K562 (cell line): Measurements from ENCODE around the gene MXRA7. TPM values are rescaled to one million over a fixed set of nuclear protein-coding genes. Genes with fewer than 3 reads are reported as not detected.

ENCODE experiments used
- ATAC-seq: fragments of 200-7000 bp; cut with Tn5 transposase; 3 replicates; pipeline ENCODE4 v1.9.1; 2020; ENCODE audit warnings: moderate library complexity
- BruUV-seq: library from RNA; stranded (reverse); fragments of 400-500 nt; replicated peaks from 2 replicates; lab custom pipeline; 2021; lab: Mats Ljungman, UMichigan
- CTCF ChIA-PET: fragments of 300-600 bp; formaldehyde crosslinking; extraction: SDS; loops from one replicate; lab custom pipeline; 2021; ENCODE audit warnings: low intra/inter-chr PET ratio; lab: Yijun Ruan, JAX
- POLR2A ChIA-PET: fragments of 300-600, 350-650 bp; sonication (Branson Sonifier 250); formaldehyde crosslinking; extraction: SDS; loops from one replicate; lab custom pipeline; 2021; ENCODE audit warnings: antibody characterized with exemption, inconsistent platforms; lab: Yijun Ruan, JAX
- DNase-seq, 4 experiments: peaks; one replicate each; pipeline versions ENCODE4 v3.0.0 to v3.0.0-alpha.2; 2011 to 2018; ENCODE audit warnings: low spot score in 3 of 4, mixed read lengths in 3 of 4; ENCODE audit errors: extremely low read depth in 1 of 4
- FAIRE-seq: peaks from 2 replicates; lab custom pipeline; 2011; peaks lifted over from hg19 to GRCh38; lab: Jason Lieb, UNC
- H2AFZ ChIP-seq: 2 replicates; pipeline ENCODE4 v1.6.0; 2011; ENCODE audit warnings: low read depth, low read length, control low read depth, inconsistent platforms
- H3K27ac ChIP-seq: fragments of 200-600 bp; 3 replicates; pipeline ENCODE4 v1.8.0; 2011; ENCODE audit warnings: low read depth, mild to moderate bottlenecking, control low read depth, inconsistent platforms, low read length, moderate library complexity, mixed read lengths; ENCODE audit errors: extremely low read depth
- H3K27me3 ChIP-seq, 2 experiments: fragments of 300-600 bp in 1 of 2; 2 replicates in 1 of 2; 3 replicates in 1 of 2; pipeline versions ENCODE4 v1.6.0 to v1.8.0; 2011; ENCODE audit warnings: inconsistent platforms in 2 of 2, low read length in 2 of 2, mild to moderate bottlenecking in 1 of 2, mixed read lengths in 1 of 2, moderate library complexity in 1 of 2; ENCODE audit not compliant: control insufficient read depth in 2 of 2, insufficient read depth in 2 of 2
- H3K36me3 ChIP-seq: fragments of 300-600 bp; 3 replicates; pipeline ENCODE4 v1.8.0; 2011; ENCODE audit warnings: mild to moderate bottlenecking, low read length, inconsistent platforms; ENCODE audit not compliant: control insufficient read depth, insufficient read depth
- H3K4me1 ChIP-seq, 2 experiments: fragments of 200-600 bp in 1 of 2; replicated peaks in 1 of 2; 2 replicates in 1 of 2; 3 replicates in 1 of 2; pipeline versions ENCODE4 v1.5.1 to v1.8.0; 2011; ENCODE audit warnings: inconsistent platforms in 2 of 2, low read length in 2 of 2, mild to moderate bottlenecking in 1 of 2, mixed read lengths in 1 of 2, moderate library complexity in 1 of 2; ENCODE audit not compliant: control insufficient read depth in 2 of 2, insufficient read depth in 2 of 2
- H3K4me2 ChIP-seq: 2 replicates; pipeline ENCODE4 v1.6.1; 2011; ENCODE audit warnings: low read length, control low read depth, inconsistent platforms, mixed read lengths; ENCODE audit not compliant: insufficient read depth
- H3K4me3 ChIP-seq: fragments of 200-600 bp; sonication (generic), shearing (Covaris generic); 2 replicates; pipeline ENCODE4 v1.5.1; 2016; ENCODE audit warnings: control low read depth, inconsistent platforms
- H3K79me2 ChIP-seq: fragments of 200-600 bp; 3 replicates; pipeline ENCODE4 v1.8.0; 2011; ENCODE audit warnings: low read length, inconsistent platforms; ENCODE audit not compliant: control insufficient read depth, insufficient read depth
- H3K9ac ChIP-seq, 2 experiments: 2 replicates each; pipeline versions ENCODE4 v1.6.0 to v1.6.1; 2011; ENCODE audit warnings: low read depth in 2 of 2, low read length in 2 of 2, control low read depth in 1 of 2, inconsistent platforms in 1 of 2, mild to moderate bottlenecking in 1 of 2, mixed read lengths in 1 of 2; ENCODE audit not compliant: insufficient read depth in 1 of 2
- H3K9me1 ChIP-seq: one replicate; pipeline ENCODE4 v1.6.0; 2011; ENCODE audit warnings: inconsistent platforms, mild to moderate bottlenecking, low read length, moderate library complexity; ENCODE audit not compliant: control insufficient read depth, insufficient read depth
- H3K9me3 ChIP-seq: replicated peaks from 2 replicates; pipeline ENCODE4 v1.5.1; 2011; ENCODE audit warnings: low read depth, low read length, inconsistent platforms; ENCODE audit not compliant: control insufficient read depth, insufficient read depth
- H4K20me1 ChIP-seq: replicated peaks from 2 replicates; pipeline ENCODE4 v1.6.1; 2011; ENCODE audit warnings: low read length, inconsistent platforms, mixed read lengths; ENCODE audit not compliant: control insufficient read depth, insufficient read depth
- ETV1 ChIP-seq: fragments of 450-650 bp; conservative IDR thresholded peaks from 2 replicates; pipeline ENCODE4 v1.6.1; 2016; ENCODE audit warnings: missing genetic modification characterization, control low read depth, low read depth, missing compliant biosample characterization
- NFIC ChIP-seq: fragments of 450-650 bp; IDR thresholded peaks from 2 replicates; pipeline ENCODE4 v1.6.1; 2017; ENCODE audit warnings: mild to moderate bottlenecking, inconsistent platforms
- TARDBP ChIP-seq: fragments of 450-650 bp; IDR thresholded peaks from 2 replicates; pipeline ENCODE4 v1.6.1; 2016
- U2AF2 ChIP-seq: fragments of 200-400 bp; formaldehyde crosslinking; optimal IDR thresholded peaks from 2 replicates; pipeline ENCODE3; 2017; ENCODE audit warnings: low read depth, mild to moderate bottlenecking, low read length
- YY1 ChIP-seq, 3 experiments: IDR thresholded peaks; 2 replicates each; pipeline ENCODE4 v1.6.1; 2011; ENCODE audit warnings: low read length in 2 of 3, mild to moderate bottlenecking in 2 of 3, moderate library complexity in 2 of 3, borderline replicate concordance in 1 of 3, control low read depth in 1 of 3, low read depth in 1 of 3; ENCODE audit not compliant: insufficient read depth in 3 of 3, insufficient replicate concordance in 2 of 3, control insufficient read depth in 1 of 3, insufficient read length in 1 of 3; ENCODE audit errors: extremely low read depth in 1 of 3
- ZNF184 ChIP-seq: sonication (generic); formaldehyde crosslinking; IDR thresholded peaks from 2 replicates; pipeline ENCODE4 v1.5.0; 2020; ENCODE audit warnings: missing genetic modification reagents
- ZNF224 ChIP-seq: sonication (generic); formaldehyde crosslinking; IDR thresholded peaks from 2 replicates; pipeline ENCODE4 v1.8.0; 2022; ENCODE audit warnings: mild to moderate bottlenecking, missing genetic modification reagents
- ZNF274 ChIP-seq: IDR thresholded peaks from 2 replicates; pipeline ENCODE4 v1.6.1; 2011; ENCODE audit warnings: low read depth, mild to moderate bottlenecking, low read length, moderate library complexity, borderline replicate concordance
- ZNF584 ChIP-seq: fragments of 200-800 bp; sonication (Bioruptor generic); IDR thresholded peaks from 2 replicates; pipeline ENCODE4 v1.6.1; 2016; ENCODE audit warnings: low read depth, mild to moderate bottlenecking, missing genetic modification characterization, missing compliant biosample characterization
- WGBS: fragments of 100-300 bp; shearing (Covaris generic); methylation state at CpG from one replicate; pipeline ENCODE4 v1.1.6; 2016; ENCODE audit warnings: low coverage, mixed read lengths; ENCODE audit not compliant: insufficient coverage; ENCODE audit errors: missing lambda C conversion rate; 5-methylcytosine and 5-hydroxymethylcytosine counted together
- in situ Hi-C: fragments of 300-500 bp; cut with MboI; formaldehyde crosslinking; loops from 4 replicates; pipeline ENCODE4 v1.15.0; 2018; ENCODE audit warnings: inconsistent platforms, mixed read lengths
- intact Hi-C: fragments of 100-400 bp; cut with micrococcal nuclease; formaldehyde crosslinking; loops from 2 replicates; pipeline ENCODE4 v1.14.2; 2022
- polyA plus RNA-seq, 8 experiments: library from polyadenylated mRNA; depleted of rRNA in 4 of 8; stranded (reverse) in 5 of 8; unstranded in 3 of 8; fragments of >200 nt; fragmentation: Nextera tagmentation in 2 of 8; fragmentation: Illumina TruSeq in 1 of 8; extraction: Ambion mirVana in 2 of 8; extraction: Trizol in 1 of 8; gene quantifications; 2 replicates each; pipeline versions ENCODE4 v1.2.1 to v1.2.3, GENCODE V29; 2011 to 2014; ENCODE audit warnings: inconsistent platforms in 1 of 8, missing spikeins in 1 of 8
- total RNA-seq, 7 experiments: library from RNA; depleted of rRNA in 6 of 7; stranded (reverse); fragments of >200 nt in 6 of 7; fragmentation: Illumina TruSeq in 2 of 7; extraction: Trizol in 2 of 7; gene quantifications; 2 replicates each; pipeline versions ENCODE4 v1.2.1 to v1.2.3, GENCODE V29; 2011 to 2021; ENCODE audit warnings: low replicate concordance in 1 of 7
- TF ChIP-seq, protein P1 (sequence below): fragments of 450-650 bp; conservative IDR thresholded peaks from 2 replicates; pipeline ENCODE4 v1.6.1; 2016; ENCODE audit warnings: missing genetic modification characterization, low read depth, mild to moderate bottlenecking, missing compliant biosample characterization, moderate library complexity
- TF ChIP-seq, protein P2 (sequence below): IDR thresholded peaks from 2 replicates; pipeline ENCODE4 v1.6.1; 2011; ENCODE audit warnings: borderline replicate concordance, low read depth, mild to moderate bottlenecking, moderate library complexity, low read length; ENCODE audit not compliant: insufficient read depth, poor library complexity, severe bottlenecking

MXRA7 gene
- total and polyA plus RNA-seq, 9 of the 15 experiments (the other 6 are each of a cell fraction or from before 2014, with no cell fraction given), result 2.6 to 38.4 (median 14.3) TPM

DNA sequence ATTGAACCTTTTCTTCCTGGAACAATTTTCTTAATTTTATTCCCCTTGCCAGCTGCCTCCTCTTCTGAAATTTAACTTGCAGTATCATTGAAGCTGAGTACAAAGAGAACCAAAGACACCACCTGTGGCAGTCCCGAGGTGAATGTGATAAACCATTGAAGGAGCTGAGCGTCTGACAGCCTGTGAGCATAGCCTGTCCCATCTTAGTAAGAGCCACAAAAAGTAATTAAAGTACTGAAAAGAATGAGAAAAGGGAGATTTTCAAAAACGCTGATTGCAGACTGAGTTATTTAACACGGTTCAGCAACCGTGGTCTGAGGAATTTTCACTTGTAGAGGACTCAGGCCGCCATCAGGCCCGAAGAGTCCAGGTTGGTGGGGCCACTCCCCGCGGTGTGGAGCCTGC lies 40.0 kb downstream of the MXRA7 start:
- peak overlapping the region; percentile 96 for H2AFZ ChIP-seq
- H3K4me1 ChIP-seq, result peaks cover 30 to 37% of the 10 kb centered on the region in 2 experiments; a peak in 4 of 5 replicates
- no peaks in the 10 kb centered on the region for H3K9me3 ChIP-seq
- in situ Hi-C loops (no loop called here), intact Hi-C loops (loop anchor here (5.0 kb wide), 1 partner anchor 33 kb away; no protein-coding TSS in a partner anchor)
- 0 out of 2 replicates have a peak overlapping the region, but pooled peaks have one; percentile 22 for H3K4me3 ChIP-seq
- H3K9ac ChIP-seq, result peak overlapping the region; percentile 84 to 89
- H3K27me3 ChIP-seq, result no peaks in the 10 kb centered on the region
- 29% methylated on average over 9 of the region's 9 CpGs for WGBS
- peak; percentile 38; the same call in 2 of the 3 replicates for ATAC-seq
- H3K27ac ChIP-seq, result peak overlapping the region; percentile 85
- H3K4me2 ChIP-seq, result peak overlapping the region; percentile 85
- no peak for FAIRE-seq
- H3K79me2 ChIP-seq, result peaks cover 7% of the 10 kb centered on the region; the same call in 2 of the 3 replicates
- no peaks in the 10 kb centered on the region for H3K36me3 ChIP-seq
- ChIA-PET POLR2A (interaction anchor here (0.6 to 1.9 kb wide), 11 partner anchors 11 to 113 kb away, joined by 3 to 10 read pairs (median 5); no protein-coding TSS in a partner anchor), CTCF (no interaction called here)
- no peak for TF ChIP-seq ZNF274
- TF ChIP-seq NFIC, result no peak
- TF ChIP-seq, protein P1, sequence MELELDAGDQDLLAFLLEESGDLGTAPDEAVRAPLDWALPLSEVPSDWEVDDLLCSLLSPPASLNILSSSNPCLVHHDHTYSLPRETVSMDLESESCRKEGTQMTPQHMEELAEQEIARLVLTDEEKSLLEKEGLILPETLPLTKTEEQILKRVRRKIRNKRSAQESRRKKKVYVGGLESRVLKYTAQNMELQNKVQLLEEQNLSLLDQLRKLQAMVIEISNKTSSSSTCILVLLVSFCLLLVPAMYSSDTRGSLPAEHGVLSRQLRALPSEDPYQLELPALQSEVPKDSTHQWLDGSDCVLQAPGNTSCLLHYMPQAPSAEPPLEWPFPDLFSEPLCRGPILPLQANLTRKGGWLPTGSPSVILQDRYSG, result 0 out of 2 replicates have a peak, but pooled peaks have one; percentile 28
- no peak for TF ChIP-seq TARDBP
- TF ChIP-seq ETV1 (tag), result no peak
- TF ChIP-seq ZNF224 (CRISPR knock-in tag), result no peak
- TF ChIP-seq, protein P2, sequence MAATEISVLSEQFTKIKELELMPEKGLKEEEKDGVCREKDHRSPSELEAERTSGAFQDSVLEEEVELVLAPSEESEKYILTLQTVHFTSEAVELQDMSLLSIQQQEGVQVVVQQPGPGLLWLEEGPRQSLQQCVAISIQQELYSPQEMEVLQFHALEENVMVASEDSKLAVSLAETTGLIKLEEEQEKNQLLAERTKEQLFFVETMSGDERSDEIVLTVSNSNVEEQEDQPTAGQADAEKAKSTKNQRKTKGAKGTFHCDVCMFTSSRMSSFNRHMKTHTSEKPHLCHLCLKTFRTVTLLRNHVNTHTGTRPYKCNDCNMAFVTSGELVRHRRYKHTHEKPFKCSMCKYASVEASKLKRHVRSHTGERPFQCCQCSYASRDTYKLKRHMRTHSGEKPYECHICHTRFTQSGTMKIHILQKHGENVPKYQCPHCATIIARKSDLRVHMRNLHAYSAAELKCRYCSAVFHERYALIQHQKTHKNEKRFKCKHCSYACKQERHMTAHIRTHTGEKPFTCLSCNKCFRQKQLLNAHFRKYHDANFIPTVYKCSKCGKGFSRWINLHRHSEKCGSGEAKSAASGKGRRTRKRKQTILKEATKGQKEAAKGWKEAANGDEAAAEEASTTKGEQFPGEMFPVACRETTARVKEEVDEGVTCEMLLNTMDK, result peak; percentile 83
- peak in 1 of 3 experiments; percentile 28 for TF ChIP-seq YY1 (IDR thresholded peaks at IDR 0.05; ENCODE audit: borderline replicate concordance in 1 of 3, control insufficient read depth in 1 of 3, extremely low read depth in 1 of 3, insufficient read depth in 3 of 3, insufficient read length in 1 of 3, insufficient replicate concordance in 2 of 3, low read depth in 1 of 3, low read length in 2 of 3)
- TF ChIP-seq ZNF184 (CRISPR knock-in tag), result peak; percentile 93
- 0 out of 2 replicates have a peak, but pooled peaks have one; percentile 37 for TF ChIP-seq ZNF584 (CRISPR knock-in tag)
- no peak for TF ChIP-seq U2AF2
- no peaks in the 10 kb centered on the region for H3K9me1 ChIP-seq
- DNase-seq, result no peak
- no TSS peak for BruUV-seq
- H4K20me1 ChIP-seq, result no peaks in the 10 kb centered on the region
